HG03039 (cell line): ENCODE results near the gene GAK.
"Not testable (repeated sequence)": the region's sequence is repeated elsewhere in the genome, so short reads cannot be mapped to it uniquely, and the experiment has no call there.

Source experiments
- ATAC-seq: cut with Tn5 transposase; IDR thresholded peaks from one replicate; pipeline ENCODE4 v1.9.1; 2021; ENCODE audit warnings: mild to moderate bottlenecking, moderate library complexity; ENCODE audit not compliant: unreplicated experiment

Gene GAK

DNA sequence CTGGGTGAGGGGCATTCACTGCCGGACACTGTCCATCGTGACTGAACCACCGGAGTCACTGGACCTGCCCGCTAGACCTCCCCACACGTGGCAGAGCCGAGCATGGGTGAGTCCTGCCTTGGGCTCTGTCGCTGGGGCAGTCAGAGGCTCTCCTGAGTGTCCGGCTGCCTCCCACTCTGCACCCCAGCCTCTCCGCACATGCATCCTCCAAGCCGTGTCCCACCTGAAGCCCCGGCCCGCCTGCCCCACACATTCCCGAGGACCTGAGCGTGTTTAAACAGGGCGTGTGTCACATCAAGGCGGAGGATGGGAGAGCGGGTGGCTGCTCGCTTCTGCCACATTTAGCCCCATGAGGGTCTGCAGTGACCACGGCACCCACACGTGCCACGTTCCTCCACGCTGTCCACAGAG, 110.9 kb downstream of the GAK start:
- ATAC-seq, result no peak

DNA sequence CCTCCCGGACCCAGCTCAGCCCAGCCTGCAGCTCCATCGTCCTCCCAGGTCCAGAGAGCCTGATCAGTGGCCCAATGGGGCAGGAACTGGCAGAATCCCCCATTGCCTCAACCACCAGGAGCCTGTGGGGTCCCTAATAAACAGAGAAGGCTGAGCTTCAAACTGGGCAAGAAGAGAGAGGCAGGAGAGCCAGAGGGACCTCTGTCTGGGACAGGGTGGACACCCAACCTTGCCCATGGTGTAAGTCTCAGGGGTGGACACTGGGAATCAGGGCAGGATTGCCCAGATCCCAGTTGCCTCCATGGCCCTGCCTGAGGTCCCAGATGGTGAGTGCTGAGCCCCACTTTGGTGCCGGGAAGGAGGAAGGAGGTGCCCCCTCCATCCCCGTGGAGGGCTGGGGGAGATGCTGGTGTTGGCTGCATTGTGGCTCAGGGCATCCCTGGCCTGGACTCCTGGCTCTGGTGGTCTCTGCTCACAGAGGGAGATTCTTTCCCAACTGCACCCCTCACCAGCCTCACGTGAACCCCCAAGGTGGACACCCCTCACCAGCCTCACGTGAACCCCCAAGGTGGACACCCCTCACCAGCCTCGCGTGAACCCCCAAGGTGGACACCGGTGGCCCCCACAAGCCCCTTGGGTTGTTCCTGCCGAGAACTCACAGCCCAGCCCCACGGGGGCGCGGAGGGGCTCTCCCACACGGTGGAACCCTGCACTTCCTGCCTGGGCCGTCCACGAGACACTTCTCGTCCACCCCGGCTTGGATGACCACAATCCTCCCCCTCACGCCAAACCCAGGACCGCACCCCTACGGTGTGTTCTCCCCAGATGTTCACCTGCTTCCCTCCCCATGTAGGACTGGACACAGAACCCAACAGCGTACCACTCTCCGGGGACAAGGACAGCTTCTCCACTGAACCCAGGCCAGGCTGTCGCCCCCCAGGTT, 111.6 kb downstream of the GAK start:
- ATAC-seq, result no peak

DNA sequence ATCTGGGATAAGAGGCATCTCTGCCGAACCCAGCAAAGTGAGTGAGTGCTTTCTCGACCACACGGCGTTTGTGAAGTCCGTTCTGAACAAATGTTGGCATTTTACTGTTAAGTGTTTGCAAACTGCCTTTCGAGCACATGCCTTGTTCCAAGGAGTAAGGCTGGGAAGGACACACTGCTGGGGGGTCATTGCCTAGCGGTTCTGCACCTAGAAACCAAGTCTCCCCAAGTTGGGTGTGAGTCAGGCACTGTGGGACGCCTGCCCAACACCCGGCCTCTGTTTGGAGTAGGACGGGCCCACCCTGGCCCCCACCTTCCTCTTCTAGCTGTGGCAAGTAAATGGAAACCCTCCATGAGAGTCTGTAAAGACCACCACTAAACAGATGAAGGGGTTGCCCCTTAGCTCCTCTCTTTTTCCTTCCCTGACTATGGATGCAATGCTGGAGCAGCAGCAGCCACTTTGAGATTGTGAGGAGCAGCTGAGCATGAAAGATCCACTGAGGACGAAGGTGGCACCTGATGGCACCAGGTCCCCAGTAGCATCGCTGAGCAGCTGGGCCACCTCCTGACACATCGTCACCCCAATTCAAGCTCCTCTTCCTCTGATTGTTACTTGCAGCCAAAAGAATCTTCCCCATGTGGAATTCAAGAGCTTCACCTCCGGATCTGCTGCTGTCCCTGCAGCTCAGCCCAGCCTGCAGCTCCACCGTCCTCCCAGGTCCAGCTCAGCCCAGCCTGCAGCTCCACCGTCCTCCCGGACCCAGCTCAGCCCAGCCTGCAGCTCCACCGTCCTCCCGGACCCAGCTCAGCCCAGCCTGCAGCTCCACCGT, 112.5 kb downstream of the GAK start:
- ATAC-seq, result no peak

- ATAC-seq, result no peak
Measured at GRCh38 chr4:818106-818921, 113.8 kb downstream of the GAK start.

GRCh38 chr4:815464-816146, 116.5 kb downstream of the GAK start:
- ATAC-seq, result no peak

DNA sequence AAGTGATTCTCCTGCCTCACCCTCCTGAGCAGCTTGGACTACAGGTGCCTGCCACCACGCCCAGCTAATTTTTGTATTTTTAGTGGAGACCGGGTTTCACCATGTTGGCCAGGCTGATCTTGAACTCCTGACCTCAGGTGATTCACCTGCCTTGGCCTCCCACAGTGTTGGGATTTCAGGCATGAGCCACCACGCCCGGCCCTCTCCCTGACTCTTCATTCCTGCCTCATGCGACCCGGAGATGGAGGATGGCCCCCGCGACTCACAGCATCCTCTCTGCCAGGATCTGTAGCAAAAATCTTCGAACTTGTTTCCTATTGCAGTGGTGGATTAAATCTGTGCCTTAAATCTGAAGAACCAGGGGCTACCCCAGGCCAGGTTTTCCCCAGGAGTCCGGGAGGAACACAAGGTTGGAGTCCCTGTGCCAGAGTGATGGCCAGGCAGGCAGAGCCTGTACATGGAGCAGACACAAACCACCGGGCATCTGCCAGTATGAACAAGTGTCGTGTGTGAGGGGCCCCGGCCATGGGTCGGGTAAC, 117.7 kb downstream of the GAK start:
- no peak for ATAC-seq

DNA sequence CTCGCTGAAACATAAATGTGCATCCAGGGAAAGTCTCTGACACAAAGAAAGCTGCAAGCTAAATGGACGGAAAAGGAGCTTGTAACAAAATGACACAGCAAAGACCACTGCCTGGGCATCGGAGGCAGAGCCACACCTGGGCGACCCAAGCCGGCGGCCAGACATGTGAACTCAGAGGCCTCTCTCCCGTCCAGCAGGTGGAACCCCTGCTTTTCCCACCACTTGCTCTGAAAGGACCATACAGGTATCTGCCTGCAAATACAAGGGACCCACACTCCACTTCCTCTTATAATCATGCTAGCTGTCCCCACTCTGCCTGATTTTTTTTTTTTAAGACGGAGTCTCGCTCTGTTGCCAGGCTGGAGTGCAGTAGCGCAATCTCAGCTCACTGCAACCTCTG, 118.2 kb downstream of the GAK start:
- no peak for ATAC-seq

DNA sequence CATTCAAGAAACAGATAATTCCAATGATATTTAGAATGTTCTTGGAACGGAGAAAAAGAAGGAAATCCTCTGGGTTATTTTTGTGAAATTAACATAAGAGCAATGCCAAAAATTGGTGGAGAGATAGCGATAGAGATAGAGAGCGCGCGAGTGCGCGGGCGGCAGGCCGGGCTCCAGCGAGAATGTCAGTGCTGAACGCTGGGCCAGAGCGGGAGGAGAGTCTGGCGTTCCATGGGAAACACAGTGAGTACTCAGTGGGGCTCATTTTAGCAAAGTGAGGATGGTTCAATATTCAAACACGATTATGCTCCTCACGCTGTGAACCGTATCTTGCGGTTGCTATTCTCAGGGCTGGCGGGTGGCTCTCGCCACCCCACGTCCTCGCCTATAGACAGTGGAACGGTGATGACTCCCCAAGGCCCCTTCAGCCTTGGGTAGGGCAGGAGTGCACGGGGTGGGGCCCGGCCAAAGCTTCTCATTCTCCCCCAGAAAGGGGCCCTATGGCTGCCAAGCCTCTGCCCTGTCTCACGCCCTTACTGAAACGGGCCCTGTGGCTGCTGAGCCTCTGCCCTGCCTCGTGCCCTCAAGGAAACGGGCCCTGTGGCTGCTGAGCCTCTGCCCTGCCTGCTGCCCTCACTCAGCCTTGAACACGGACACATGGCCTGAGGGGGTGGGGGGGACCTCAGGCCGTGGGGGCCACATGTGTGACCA, 123.1 kb downstream of the GAK start:
- no peak for ATAC-seq

DNA sequence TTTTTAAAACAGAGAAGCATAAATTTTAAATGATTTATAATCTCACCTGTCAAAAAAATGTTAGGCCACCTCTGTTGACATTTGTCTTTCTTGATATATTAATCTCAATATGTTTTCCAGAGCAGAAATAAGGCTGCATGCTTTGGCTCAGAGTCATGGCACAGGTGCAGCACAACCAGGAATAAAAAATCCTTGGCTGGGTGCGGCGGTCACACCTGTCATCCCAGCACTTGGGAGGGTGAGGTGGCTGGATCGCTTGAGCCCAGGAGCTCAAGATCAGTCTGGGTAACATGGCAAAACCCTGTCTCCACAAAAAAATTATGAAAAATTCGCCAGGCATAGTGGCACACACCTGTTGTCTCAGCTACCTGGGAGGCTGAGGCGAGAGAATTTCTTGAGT, 124.3 kb downstream of the GAK start:
- ATAC-seq, result no peak

DNA sequence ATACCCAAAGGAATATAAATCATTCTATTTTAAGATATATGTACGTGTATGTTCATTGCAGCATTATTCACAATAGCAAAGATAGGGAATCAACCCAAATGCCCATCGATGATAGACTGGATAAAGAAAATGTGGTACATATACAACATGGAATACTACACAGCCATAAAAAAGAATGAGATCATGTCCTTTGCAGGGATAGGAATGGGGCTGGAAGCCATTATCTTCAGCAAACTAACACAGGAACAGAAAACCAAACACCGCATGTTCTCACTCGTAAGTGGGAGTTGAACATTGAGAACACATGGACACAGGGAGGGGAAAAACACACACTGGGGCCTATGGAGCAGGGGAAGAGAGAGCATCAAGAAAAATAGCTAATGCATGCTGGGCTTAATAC, 125.1 kb downstream of the GAK start:
- ATAC-seq, result not testable (repeated sequence)

- ATAC-seq, result no peak
Measured at GRCh38 chr4:804804-805203, 127.3 kb downstream of the GAK start.

- no peak for ATAC-seq
Measured at GRCh38 chr4:803884-804283, 128.2 kb downstream of the GAK start.

DNA sequence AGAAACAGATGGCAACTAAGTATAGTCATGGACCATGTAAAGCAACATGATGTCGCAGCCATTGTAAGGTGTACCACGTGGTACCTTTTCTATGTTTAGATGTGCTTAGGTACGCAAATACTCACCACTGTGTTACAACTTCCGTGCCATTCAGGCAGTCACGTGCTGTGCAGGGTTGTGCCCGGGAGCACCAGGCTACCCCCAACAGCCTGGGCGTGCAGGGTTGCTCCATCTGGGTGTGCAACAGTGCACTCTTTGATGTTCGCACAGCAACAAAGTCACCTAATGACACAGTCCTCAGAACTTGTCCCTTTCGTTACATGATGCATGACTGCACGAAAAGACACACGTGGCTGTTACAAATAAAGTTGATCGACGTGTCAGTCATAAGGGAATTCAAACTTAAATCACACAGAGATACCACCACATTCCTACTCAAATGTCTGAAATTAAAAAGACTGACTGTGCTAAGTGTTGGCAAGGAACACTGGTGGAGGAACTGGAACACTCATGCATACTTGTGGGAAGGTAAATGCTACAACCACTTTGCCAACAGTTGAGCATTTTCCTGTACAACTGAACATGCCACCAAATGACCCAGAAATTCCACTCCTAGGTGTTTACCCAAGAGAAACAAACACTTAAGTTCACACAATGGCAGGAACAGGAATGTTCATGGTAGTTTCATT, 130.5 kb downstream of the GAK start:
- ATAC-seq, result no peak
